Type B pancreatic cell (in vitro differentiated cells): ENCODE results near the gene PLCB1. TPM values are rescaled to one million over a fixed set of nuclear protein-coding genes. Genes with fewer than 3 reads are reported as not detected.

ENCODE experiments used
- DNase-seq: peaks from one replicate; pipeline ENCODE4 v3.0.0; 2021; ENCODE audit warnings: mixed read lengths; ENCODE audit not compliant: unreplicated experiment; ENCODE audit errors: extremely low spot score
- H3K27ac Mint-ChIP-seq: 2 replicates; pipeline ENCODE4 v1.8.0; 2021; ENCODE audit warnings: mild to moderate bottlenecking, mixed read lengths
- H3K27me3 Mint-ChIP-seq: 2 replicates; pipeline ENCODE4 v1.8.0; 2021; ENCODE audit warnings: mixed read lengths
- H3K36me3 Mint-ChIP-seq: 2 replicates; pipeline ENCODE4 v1.8.0; 2021; ENCODE audit warnings: mixed read lengths
- H3K4me1 Mint-ChIP-seq: one replicate; pipeline ENCODE4 v1.8.0; 2021; ENCODE audit warnings: mixed read lengths; ENCODE audit not compliant: unreplicated experiment
- H3K4me3 Mint-ChIP-seq: 2 replicates; pipeline ENCODE4 v1.8.0; 2021; ENCODE audit warnings: mild to moderate bottlenecking, mixed read lengths
- H3K9me3 Mint-ChIP-seq: 2 replicates; pipeline ENCODE4 v1.8.0; 2021; ENCODE audit warnings: mixed read lengths
- total RNA-seq: library from RNA; stranded (reverse); gene quantifications from 2 replicates; pipeline ENCODE4 v1.2.1, GENCODE V29; 2021; ENCODE audit warnings: low replicate concordance
- TF ChIP-seq, protein P1 (sequence below): fragments of 200-600 bp; sonication (generic); conservative IDR thresholded peaks from 2 replicates; pipeline ENCODE4 v1.5.0; 2021; ENCODE audit warnings: antibody characterized with exemption, mild to moderate bottlenecking

Gene PLCB1
- total RNA-seq, 1 donor from 2014 or later, result 17.9 TPM

DNA sequence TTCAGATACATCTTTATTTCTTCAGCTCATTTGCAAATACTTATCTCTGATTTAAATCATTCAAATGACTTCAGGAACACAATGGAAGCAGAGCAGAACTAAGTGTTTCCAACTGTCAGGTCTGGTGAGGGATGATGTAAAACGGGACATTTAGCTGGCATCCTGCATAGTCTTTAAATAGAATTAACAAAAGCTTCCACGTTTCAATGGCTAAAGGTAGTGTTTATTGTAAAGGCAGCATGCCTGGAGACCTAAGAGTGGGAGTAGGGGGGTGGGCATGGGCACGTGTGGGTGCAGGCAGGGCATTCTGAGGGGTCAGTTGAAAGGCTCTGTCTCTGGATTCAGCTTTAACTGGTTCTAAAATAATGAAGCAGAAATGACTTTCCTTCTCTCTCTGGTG lies 174.9 kb downstream of the PLCB1 start:
- H3K36me3 Mint-ChIP-seq, result no peaks in the 10 kb centered on the region
- H3K27me3 Mint-ChIP-seq, result no peaks in the 10 kb centered on the region
- TF ChIP-seq, protein P1, sequence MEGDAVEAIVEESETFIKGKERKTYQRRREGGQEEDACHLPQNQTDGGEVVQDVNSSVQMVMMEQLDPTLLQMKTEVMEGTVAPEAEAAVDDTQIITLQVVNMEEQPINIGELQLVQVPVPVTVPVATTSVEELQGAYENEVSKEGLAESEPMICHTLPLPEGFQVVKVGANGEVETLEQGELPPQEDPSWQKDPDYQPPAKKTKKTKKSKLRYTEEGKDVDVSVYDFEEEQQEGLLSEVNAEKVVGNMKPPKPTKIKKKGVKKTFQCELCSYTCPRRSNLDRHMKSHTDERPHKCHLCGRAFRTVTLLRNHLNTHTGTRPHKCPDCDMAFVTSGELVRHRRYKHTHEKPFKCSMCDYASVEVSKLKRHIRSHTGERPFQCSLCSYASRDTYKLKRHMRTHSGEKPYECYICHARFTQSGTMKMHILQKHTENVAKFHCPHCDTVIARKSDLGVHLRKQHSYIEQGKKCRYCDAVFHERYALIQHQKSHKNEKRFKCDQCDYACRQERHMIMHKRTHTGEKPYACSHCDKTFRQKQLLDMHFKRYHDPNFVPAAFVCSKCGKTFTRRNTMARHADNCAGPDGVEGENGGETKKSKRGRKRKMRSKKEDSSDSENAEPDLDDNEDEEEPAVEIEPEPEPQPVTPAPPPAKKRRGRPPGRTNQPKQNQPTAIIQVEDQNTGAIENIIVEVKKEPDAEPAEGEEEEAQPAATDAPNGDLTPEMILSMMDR, result no peak
- no peaks in the 10 kb centered on the region for H3K9me3 Mint-ChIP-seq
- H3K4me1 Mint-ChIP-seq, result peaks cover 41% of the 10 kb centered on the region
- DNase-seq, result no peak
- no peak overlapping the region for H3K27ac Mint-ChIP-seq
- H3K4me3 Mint-ChIP-seq, result no peak overlapping the region

DNA sequence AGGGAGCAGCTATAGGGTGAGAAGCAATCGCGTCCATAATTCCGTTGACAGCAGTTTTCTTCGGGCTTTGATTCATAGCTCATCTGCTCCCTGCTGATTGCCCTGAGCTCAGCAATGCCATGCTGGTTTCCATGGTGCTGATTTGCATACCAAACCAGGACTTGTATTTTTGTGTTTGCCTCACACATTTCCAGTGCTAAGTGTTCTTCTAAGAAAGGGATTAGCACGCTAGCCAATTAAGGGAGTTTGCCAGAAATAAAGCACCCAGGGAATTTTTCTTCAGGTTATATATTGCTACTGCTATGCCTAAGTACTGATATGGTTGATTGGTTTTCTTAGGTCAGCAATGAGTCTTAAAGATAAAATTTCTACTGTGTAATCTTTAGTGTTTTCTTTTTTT lies 177.6 kb downstream of the PLCB1 start:
- no peaks in the 10 kb centered on the region for H3K27me3 Mint-ChIP-seq
- no peak overlapping the region for H3K27ac Mint-ChIP-seq
- peaks cover 33% of the 10 kb centered on the region for H3K4me1 Mint-ChIP-seq
- no peak overlapping the region for H3K4me3 Mint-ChIP-seq
- DNase-seq, result no peak
- TF ChIP-seq, protein P1, result no peak
- H3K9me3 Mint-ChIP-seq, result no peaks in the 10 kb centered on the region
- no peaks in the 10 kb centered on the region for H3K36me3 Mint-ChIP-seq

DNA sequence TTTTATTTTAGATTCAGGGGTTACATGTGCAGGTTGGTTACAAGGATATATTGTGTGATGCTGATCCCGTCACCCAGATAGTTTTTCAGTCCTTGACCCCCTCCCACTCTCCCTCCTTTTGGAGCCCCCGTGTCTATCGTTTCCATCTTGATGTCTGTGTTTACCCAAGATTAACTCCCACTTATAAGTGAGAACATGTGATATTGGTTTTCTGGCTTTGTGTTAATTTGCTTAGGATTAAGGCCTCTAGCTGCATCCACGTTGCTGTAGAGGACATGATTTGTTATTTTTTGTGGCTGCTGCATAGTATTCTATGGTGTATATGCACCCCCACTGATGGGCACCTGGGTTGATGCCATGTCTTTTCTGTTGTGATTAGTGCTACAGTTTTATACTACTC lies 178.6 kb downstream of the PLCB1 start:
- Mint-ChIP-seq H3K4me3 (no peak overlapping the region), H3K4me1 (peaks cover 26% of the 10 kb centered on the region), H3K27me3 (no peaks in the 10 kb centered on the region), H3K9me3 (no peaks in the 10 kb centered on the region), H3K27ac (no peak overlapping the region), H3K36me3 (no peaks in the 10 kb centered on the region)
- TF ChIP-seq, protein P1, result no peak
- DNase-seq, result no peak

DNA sequence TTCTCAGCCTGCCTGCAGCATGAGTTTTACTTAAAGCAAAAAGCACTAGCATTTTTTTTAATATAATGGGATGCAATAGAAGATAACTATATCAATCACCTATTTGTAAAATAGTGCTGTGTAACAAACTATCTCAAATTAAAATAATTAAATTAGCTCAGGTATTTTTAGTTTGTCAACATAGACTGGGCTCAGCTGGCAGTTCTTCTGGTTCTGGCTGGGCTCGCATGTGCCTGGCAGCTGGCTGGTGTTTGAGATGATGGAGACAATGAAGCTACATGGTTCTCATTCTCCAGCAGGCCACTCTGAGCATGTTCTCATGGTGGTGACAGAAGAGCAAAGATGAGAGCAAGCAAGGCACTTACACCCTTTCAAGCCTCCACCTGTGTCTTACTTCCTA lies 181.0 kb downstream of the PLCB1 start:
- TF ChIP-seq, protein P1, result no peak
- Mint-ChIP-seq H3K4me1 (peaks cover 13% of the 10 kb centered on the region), H3K4me3 (no peak overlapping the region), H3K36me3 (no peaks in the 10 kb centered on the region), H3K27ac (no peak overlapping the region), H3K9me3 (no peaks in the 10 kb centered on the region), H3K27me3 (no peaks in the 10 kb centered on the region)
- DNase-seq, result no peak

DNA sequence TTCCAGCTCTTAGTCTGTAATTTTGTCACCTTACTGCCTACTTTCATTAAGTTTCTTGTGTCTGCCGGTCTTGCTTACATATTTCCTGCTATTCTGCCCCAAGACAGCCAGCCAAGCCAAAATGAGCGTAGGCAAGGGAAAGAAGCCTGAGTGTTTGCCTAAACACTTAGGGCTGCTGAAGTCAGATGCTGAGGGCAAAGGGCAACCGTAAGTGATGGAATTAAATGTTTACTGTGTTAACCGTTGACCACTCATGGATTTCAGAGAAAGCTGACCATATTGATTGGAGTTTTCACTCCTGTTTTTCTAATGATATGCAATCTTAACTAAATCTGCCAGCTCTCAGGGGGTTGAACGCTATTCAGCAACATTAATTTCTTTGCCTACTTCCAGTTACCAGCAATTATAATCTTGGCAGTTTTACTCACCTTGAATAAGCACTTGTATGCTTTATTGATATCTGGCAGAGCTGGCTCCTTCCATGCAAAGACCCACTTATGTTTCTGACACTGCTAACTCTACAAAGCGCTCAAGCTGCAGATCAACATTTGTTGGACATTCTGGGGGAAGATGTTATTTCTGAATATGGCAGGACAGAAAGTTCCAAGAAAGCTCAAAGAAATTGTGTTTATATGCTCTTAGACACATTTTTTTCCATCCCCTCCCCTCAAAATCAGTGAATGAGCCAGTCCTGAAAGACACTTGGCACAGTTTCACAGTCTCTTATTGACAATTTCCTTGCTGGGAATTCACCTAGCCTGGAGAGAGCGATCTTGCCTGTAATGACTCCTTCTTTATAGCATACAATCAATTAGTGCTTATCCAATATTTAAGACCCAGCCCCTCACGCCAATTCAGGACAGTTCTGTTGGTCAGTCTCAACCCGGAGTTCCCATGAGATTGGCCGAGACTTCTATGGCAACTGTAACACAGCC lies 183.8 kb downstream of the PLCB1 start:
- TF ChIP-seq, protein P1, result no peak
- H3K4me3 Mint-ChIP-seq, result no peak overlapping the region
- no peaks in the 10 kb centered on the region for H3K9me3 Mint-ChIP-seq
- H3K36me3 Mint-ChIP-seq, result no peaks in the 10 kb centered on the region
- H3K27me3 Mint-ChIP-seq, result no peaks in the 10 kb centered on the region
- no peak overlapping the region for H3K27ac Mint-ChIP-seq
- H3K4me1 Mint-ChIP-seq, result no peaks in the 10 kb centered on the region
- no peak for DNase-seq
